ENCODE results near the gene CBFA2T3. TPM values are rescaled to one million over a fixed set of nuclear protein-coding genes. Genes with fewer than 3 reads are reported as not detected.

CBFA2T3 gene
- total RNA-seq, 1 experiment from 2014 or later, result 2.9 TPM

GRCh38 chr16:88870608-88871348 is 106.2 kb downstream of the CBFA2T3 start:
- Mint-ChIP-seq H3K27ac (no peak overlapping the region), H3K4me3 (no peak overlapping the region), H3K4me1 (no peaks in the 10 kb centered on the region), H3K27me3 (ENCODE audit: low read depth) (peaks cover 5% of the 10 kb centered on the region), H3K9me3 (no peaks in the 10 kb centered on the region; a peak in 1 of 5 replicates), H3K36me3 (ENCODE audit: insufficient read depth in 1 of 3, low read depth in 3 of 3) (no peaks in the 10 kb centered on the region)
- Histone ChIP-seq H3K4me2 (ENCODE audit: insufficient read depth, insufficient read length, low read length) (no peak overlapping the region), H2BK20ac (ENCODE audit: low read depth, low read length, poor library complexity, severe bottlenecking) (no peak overlapping the region), H3K4me1 (ENCODE audit: insufficient read depth, low read length) (no peaks in the 10 kb centered on the region), H3K27ac (ENCODE audit: insufficient read length, low read depth, low read length) (no peak overlapping the region), H2BK120ac (ENCODE audit: low read depth, low read length, poor library complexity, severe bottlenecking) (no peak overlapping the region), H3T11ph (ENCODE audit: low read length) (no peak overlapping the region), H3K4ac (ENCODE audit: low read depth, low read length) (no peak overlapping the region), H3K23ac (ENCODE audit: insufficient read length, low read depth, low read length) (no peak overlapping the region), H3K27me3 (ENCODE audit: insufficient read depth, low read length) (no peaks in the 10 kb centered on the region), H2BK12ac (ENCODE audit: insufficient read length, low read depth, low read length) (no peak overlapping the region), H4K8ac (replicated peaks; ENCODE audit: insufficient read length, low read depth, low read length) (no peak overlapping the region), H2BK5ac (ENCODE audit: insufficient read length, low read length) (no peak overlapping the region), H3K9ac (ENCODE audit: extremely low read depth, insufficient read length, low read length) (no peak overlapping the region), H3K9me3 (ENCODE audit: control insufficient read depth, low read depth, low read length) (no peaks in the 10 kb centered on the region), H3K79me2 (ENCODE audit: insufficient read depth, low read length) (no peaks in the 10 kb centered on the region), H2AFZ (ENCODE audit: low read length) (no peak overlapping the region), H3K79me1 (ENCODE audit: insufficient read depth, low read depth, low read length, poor library complexity, severe bottlenecking) (no peaks in the 10 kb centered on the region), H3K56ac (ENCODE audit: insufficient read length, low read depth, low read length) (no peak overlapping the region), H4K20me1 (ENCODE audit: control insufficient read depth, insufficient read depth, insufficient read length) (no peaks in the 10 kb centered on the region), H4K5ac (ENCODE audit: insufficient read length, low read depth, low read length) (no peak overlapping the region), H2BK15ac (ENCODE audit: low read depth, low read length) (no peak overlapping the region), H2AK5ac (ENCODE audit: insufficient read length, low read length) (no peak overlapping the region), H3K23me2 (ENCODE audit: insufficient read length, low read depth, low read length, poor library complexity, severe bottlenecking) (no peaks in the 10 kb centered on the region), H3K14ac (ENCODE audit: insufficient read depth, low read length) (no peak overlapping the region), H4K91ac (ENCODE audit: insufficient read length, low read depth, low read length) (no peak overlapping the region), H3K18ac (ENCODE audit: insufficient read length, low read depth, low read length) (no peak overlapping the region)
- no peak for TF ChIP-seq CTCF (conservative IDR thresholded peaks at IDR 0.05)
- no CpG with 5 or more reads among the region's 37 CpGs for WGBS (ENCODE audit: extremely low coverage, insufficient read length, low lambda C conversion rate)
- DNase-seq, result no peak

Data from H9 (cell line).